Peyer's patch (tissue), 4 donors: ENCODE data around the gene B3GNT2. TPM values are rescaled to one million over a fixed set of nuclear protein-coding genes. Genes with fewer than 3 reads are reported as not detected.

Experiments used
- DNase-seq, 3 donors: peaks; one replicate each; pipeline ENCODE4 v3.0.0-alpha.2; 2017 to 2019
- H3K27ac ChIP-seq, 4 donors: fragments of 200-600 bp; sonication (generic); one replicate each; pipeline ENCODE4 v1.5.1; 2016 to 2019
- H3K27me3 ChIP-seq, 2 donors: fragments of 200-600 bp; sonication (generic); one replicate each; pipeline ENCODE4 v1.5.1; 2019
- H3K36me3 ChIP-seq, 3 donors: fragments of 200-600 bp; sonication (generic); one replicate each; pipeline ENCODE4 v1.5.1; 2016 to 2019
- H3K4me1 ChIP-seq, 4 donors: fragments of 200-600 bp; sonication (generic); one replicate each; pipeline ENCODE4 v1.5.1; 2016 to 2019
- H3K4me3 ChIP-seq, 4 donors: fragments of 200-600 bp; sonication (generic); 1 replicate in 3 of 4; 2 replicates in 1 of 4; pipeline ENCODE4 v1.5.1; 2016 to 2019; ENCODE audit warnings: mild to moderate bottlenecking in 1 of 4
- H3K9me3 ChIP-seq, 4 donors: fragments of 200-600 bp; sonication (generic); one replicate each; pipeline ENCODE4 v1.5.1; 2016 to 2019; ENCODE audit warnings: mild to moderate bottlenecking in 1 of 4
- CTCF ChIP-seq, 6 experiments: fragments of 450-650 bp in 4 of 6; fragments of 200-600 bp in 2 of 6; sonication (generic) in 1 of 6; IDR thresholded peaks; one replicate each; pipeline ENCODE4 v1.5.1; 2017 to 2019; ENCODE audit warnings: antibody characterized with exemption in 6 of 6, mild to moderate bottlenecking in 3 of 6, moderate library complexity in 1 of 6
- POLR2A ChIP-seq, 2 donors: fragments of 450-650 bp; IDR thresholded peaks; one replicate each; pipeline ENCODE4 v1.5.1; 2017; ENCODE audit warnings: antibody characterized with exemption in 2 of 2, mild to moderate bottlenecking in 2 of 2, moderate library complexity in 2 of 2
- total RNA-seq, 4 donors: library from RNA; depleted of rRNA; stranded (reverse); fragments of >200 nt; gene quantifications; one replicate each; pipeline ENCODE4 v1.1.0, GENCODE V29; 2016

The B3GNT2 gene
- total RNA-seq, 4 donors from 2014 or later: 5.8 to 25.6 (median 18.7) TPM

GRCh38 chr2:62180975-62181374 lies 14.9 kb upstream of the B3GNT2 start:
- Histone ChIP-seq H3K9me3 (no peaks in the 10 kb centered on the region), H3K27ac (no peak overlapping the region), H3K4me1 (no peaks in the 10 kb centered on the region), H3K27me3 (no peaks in the 10 kb centered on the region), H3K4me3 (no peak overlapping the region), H3K36me3 (no peaks in the 10 kb centered on the region)
- TF ChIP-seq POLR2A (IDR thresholded peaks at IDR 0.05) (no peak), CTCF (IDR thresholded peaks at IDR 0.05) (no peak)
- DNase-seq: no peak

GRCh38 chr2:62181843-62182242 lies 14.1 kb upstream of the B3GNT2 start:
- DNase-seq: no peak
- Histone ChIP-seq H3K4me3 (no peak overlapping the region), H3K4me1 (no peaks in the 10 kb centered on the region), H3K27ac (no peak overlapping the region), H3K36me3 (no peaks in the 10 kb centered on the region), H3K9me3 (no peaks in the 10 kb centered on the region), H3K27me3 (no peaks in the 10 kb centered on the region)
- TF ChIP-seq CTCF (IDR thresholded peaks at IDR 0.05) (no peak), POLR2A (IDR thresholded peaks at IDR 0.05) (no peak)

- Histone ChIP-seq H3K4me3 (no peak overlapping the region), H3K4me1 (no peaks in the 10 kb centered on the region), H3K9me3 (no peaks in the 10 kb centered on the region), H3K36me3 (no peaks in the 10 kb centered on the region), H3K27me3 (no peaks in the 10 kb centered on the region), H3K27ac (no peak overlapping the region)
- no peak for DNase-seq
- no peak for TF ChIP-seq CTCF (IDR thresholded peaks at IDR 0.05)
- no peak for TF ChIP-seq POLR2A (IDR thresholded peaks at IDR 0.05)
These were observed 11.2 kb upstream of the B3GNT2 start for GRCh38 chr2:62184512-62185230.

GRCh38 chr2:62185475-62186155 lies 10.3 kb upstream of the B3GNT2 start:
- H3K4me1 ChIP-seq: no peaks in the 10 kb centered on the region
- H3K4me3 ChIP-seq: no peak overlapping the region
- H3K27ac ChIP-seq: no peak overlapping the region

GRCh38 chr2:62186156-62186905 lies 9.6 kb upstream of the B3GNT2 start:
- no peaks in the 10 kb centered on the region for H3K27me3 ChIP-seq
- no peak overlapping the region for H3K4me3 ChIP-seq
- TF ChIP-seq CTCF (IDR thresholded peaks at IDR 0.05) (no peak), POLR2A (IDR thresholded peaks at IDR 0.05) (no peak)
- no peak for DNase-seq
- no peak overlapping the region for H3K27ac ChIP-seq
- no peaks in the 10 kb centered on the region for H3K36me3 ChIP-seq
- no peaks in the 10 kb centered on the region for H3K4me1 ChIP-seq
- no peaks in the 10 kb centered on the region for H3K9me3 ChIP-seq

More at GRCh38 chr2:62185475-62186155, 10.3 kb upstream of the B3GNT2 start:
- no peak for TF ChIP-seq POLR2A (IDR thresholded peaks at IDR 0.05)
- TF ChIP-seq CTCF (IDR thresholded peaks at IDR 0.05): no peak
- no peaks in the 10 kb centered on the region for H3K27me3 ChIP-seq
- no peaks in the 10 kb centered on the region for H3K9me3 ChIP-seq
- H3K36me3 ChIP-seq: no peaks in the 10 kb centered on the region
- DNase-seq: no peak
